Measurements from ENCODE around the gene LRRFIP1. TPM values are rescaled to one million over a fixed set of nuclear protein-coding genes. Genes with fewer than 3 reads are reported as not detected.

LRRFIP1 gene
- total and polyA plus RNA-seq, 2 donors (not counting 3 experiments of a cell fraction or from before 2014, with no cell fraction given) = 39.2 to 179 TPM

DNA sequence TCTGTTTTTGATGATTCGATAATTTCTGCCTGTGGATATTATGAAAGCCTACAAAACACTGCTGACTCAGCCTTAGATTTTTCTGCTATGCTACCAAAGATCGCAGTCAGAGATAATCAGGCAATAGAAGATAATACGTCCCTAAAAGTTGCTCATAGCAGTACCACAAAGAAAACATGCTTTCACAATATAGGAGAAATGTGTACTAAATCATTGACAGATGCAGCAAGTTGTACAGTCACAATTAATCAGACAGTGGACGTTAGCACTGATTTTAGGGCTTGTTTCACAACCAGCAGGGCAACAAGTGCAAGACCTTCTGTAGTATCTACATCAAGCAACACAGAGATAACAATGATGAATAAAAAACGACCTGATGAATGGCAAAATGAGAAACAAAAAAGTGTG lies 190.7 kb downstream of the LRRFIP1 start:
- H2AFZ ChIP-seq (ENCODE audit: low read depth, low read length) = no peak overlapping the region
- ChIA-PET CTCF (no interaction called here), POLR2A (no interaction called here)
- H3K79me2 ChIP-seq (ENCODE audit: control insufficient read depth, insufficient read depth, low read length) = no peaks in the 10 kb centered on the region
- H3K9me1 ChIP-seq (replicated peaks; ENCODE audit: control insufficient read depth, extremely low read depth, insufficient read depth, low read length) = no peaks in the 10 kb centered on the region
- BruUV-seq (replicated peaks) = no TSS peak
- TF ChIP-seq GATA2 (IDR thresholded peaks at IDR 0.05; ENCODE audit: insufficient read depth, insufficient read length, low read depth, low read length) = peak; percentile 37
- TF ChIP-seq, protein P1, sequence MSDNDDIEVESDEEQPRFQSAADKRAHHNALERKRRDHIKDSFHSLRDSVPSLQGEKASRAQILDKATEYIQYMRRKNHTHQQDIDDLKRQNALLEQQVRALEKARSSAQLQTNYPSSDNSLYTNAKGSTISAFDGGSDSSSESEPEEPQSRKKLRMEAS (IDR thresholded peaks at IDR 0.05; ENCODE audit: insufficient read depth, insufficient read length) = no peak
- DNase-seq (ENCODE audit: low read depth, low spot score) (no peak), FAIRE-seq (no peak)
- no peak overlapping the region for H3K4me3 ChIP-seq (replicated peaks in 1 of 3; ENCODE audit: insufficient read depth in 1 of 3, low read depth in 1 of 3, low read length in 3 of 3)
- H3K4me1 ChIP-seq (ENCODE audit: control insufficient read depth, extremely low read depth, insufficient read depth, low read length) = no peaks in the 10 kb centered on the region
- H3K36me3 ChIP-seq (ENCODE audit: control insufficient read depth in 2 of 2, extremely low read depth in 1 of 2, insufficient read depth in 2 of 2, low read length in 2 of 2) = no peaks in the 10 kb centered on the region
- H3K9me3 ChIP-seq (replicated peaks; ENCODE audit: control insufficient read depth, insufficient read depth, low read length) = no peaks in the 10 kb centered on the region
- H3K4me2 ChIP-seq (ENCODE audit: insufficient read depth, low read length) = no peak overlapping the region
- H3K27me3 ChIP-seq (ENCODE audit: control insufficient read depth in 2 of 2, insufficient read depth in 2 of 2, low read length in 2 of 2) = peaks cover 4% of the 10 kb centered on the region in 2 experiments
- no peak overlapping the region for H3K27ac ChIP-seq (ENCODE audit: insufficient read depth, low read depth, low read length)
- intact Hi-C loops (cut with micrococcal nuclease) (no loop called here), dilution Hi-C loops (cut with MboI; ENCODE audit: extremely low pct_ligation_motif_present, low sequenced_read_pairs) (no loop called here)
- no peaks in the 10 kb centered on the region for H4K20me1 ChIP-seq (replicated peaks; ENCODE audit: control insufficient read depth, extremely low read depth, insufficient read depth, low read length)
- H3K9ac ChIP-seq (replicated peaks; ENCODE audit: extremely low read depth, insufficient read depth, low read length) = no peak overlapping the region

DNA sequence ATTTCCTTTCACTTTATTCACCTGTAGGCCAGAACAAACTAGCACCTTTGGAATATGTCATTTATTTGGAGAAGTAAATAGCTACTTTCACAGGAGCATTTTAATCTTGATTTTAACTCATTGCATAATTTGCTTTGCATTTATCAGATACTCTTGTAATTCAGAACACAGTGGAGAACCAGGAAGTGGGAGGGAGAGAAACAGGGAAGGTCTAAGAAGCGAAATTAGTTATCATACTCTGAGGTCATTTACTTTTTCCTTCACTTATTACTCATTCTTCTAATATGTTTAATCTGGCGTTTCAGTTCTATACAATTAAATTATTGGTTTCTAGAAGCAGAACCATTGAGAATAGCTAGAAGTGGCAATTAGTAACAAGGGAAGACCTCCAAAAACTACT lies 191.8 kb downstream of the LRRFIP1 start:
- Histone ChIP-seq H3K4me2 (ENCODE audit: insufficient read depth, low read length) (no peak overlapping the region), H3K4me3 (replicated peaks in 1 of 3; ENCODE audit: insufficient read depth in 1 of 3, low read depth in 1 of 3, low read length in 3 of 3) (no peak overlapping the region), H3K36me3 (ENCODE audit: control insufficient read depth in 2 of 2, extremely low read depth in 1 of 2, insufficient read depth in 2 of 2, low read length in 2 of 2) (no peaks in the 10 kb centered on the region), H3K9me1 (replicated peaks; ENCODE audit: control insufficient read depth, extremely low read depth, insufficient read depth, low read length) (no peaks in the 10 kb centered on the region), H3K27me3 (ENCODE audit: control insufficient read depth in 2 of 2, insufficient read depth in 2 of 2, low read length in 2 of 2) (no peaks in the 10 kb centered on the region), H3K9ac (replicated peaks; ENCODE audit: extremely low read depth, insufficient read depth, low read length) (no peak overlapping the region), H3K9me3 (replicated peaks; ENCODE audit: control insufficient read depth, insufficient read depth, low read length) (no peaks in the 10 kb centered on the region), H4K20me1 (replicated peaks; ENCODE audit: control insufficient read depth, extremely low read depth, insufficient read depth, low read length) (no peaks in the 10 kb centered on the region), H3K4me1 (ENCODE audit: control insufficient read depth, extremely low read depth, insufficient read depth, low read length) (no peaks in the 10 kb centered on the region), H3K27ac (ENCODE audit: insufficient read depth, low read depth, low read length) (no peak overlapping the region), H2AFZ (ENCODE audit: low read depth, low read length) (no peak overlapping the region), H3K79me2 (ENCODE audit: control insufficient read depth, insufficient read depth, low read length) (no peaks in the 10 kb centered on the region)
- DNase-seq (ENCODE audit: low read depth, low spot score) (peak; percentile 6), FAIRE-seq (no peak)
- POLR2A ChIA-PET = no interaction called here
- no peak for TF ChIP-seq EZH2 (IDR thresholded peaks at IDR 0.05; ENCODE audit: borderline replicate concordance, low read depth, low read length, severe bottlenecking)
- dilution Hi-C loops (cut with MboI; ENCODE audit: extremely low pct_ligation_motif_present, low sequenced_read_pairs) (no loop called here), intact Hi-C loops (cut with micrococcal nuclease) (no loop called here)
- no TSS peak for BruUV-seq (replicated peaks)
- CTCF ChIA-PET = no interaction called here

All from endothelial cell of umbilical vein (primary cell).